NT2/D1 (cell line): Measurements from ENCODE around the gene DUSP15.

ENCODE experiments used
- YY1 ChIP-seq: IDR thresholded peaks from 2 replicates; pipeline ENCODE4 v1.6.1; 2011; ENCODE audit not compliant: insufficient read length, insufficient read depth
- ZNF274 ChIP-seq: IDR thresholded peaks from 2 replicates; pipeline ENCODE4 v1.6.1; 2011; ENCODE audit warnings: mild to moderate bottlenecking, low read depth, low read length

GRCh38 chr20:31843288-31843687 lies 27.0 kb downstream of the DUSP15 start:
- TF ChIP-seq ZNF274: no peak
- TF ChIP-seq YY1: no peak
